K562 (cell line): ENCODE data around the gene DOCK3. TPM values are rescaled to one million over a fixed set of nuclear protein-coding genes. Genes with fewer than 3 reads are reported as not detected.

Source experiments
- ATAC-seq: fragments of 200-7000 bp; cut with Tn5 transposase; 3 replicates; pipeline ENCODE4 v1.9.1; 2020; ENCODE audit warnings: moderate library complexity
- BruUV-seq: library from RNA; stranded (reverse); fragments of 400-500 nt; replicated peaks from 2 replicates; lab custom pipeline; 2021; lab: Mats Ljungman, UMichigan
- CTCF ChIA-PET: fragments of 300-600 bp; formaldehyde crosslinking; extraction: SDS; loops from one replicate; lab custom pipeline; 2021; ENCODE audit warnings: low intra/inter-chr PET ratio; lab: Yijun Ruan, JAX
- POLR2A ChIA-PET: fragments of 300-600, 350-650 bp; sonication (Branson Sonifier 250); formaldehyde crosslinking; extraction: SDS; loops from one replicate; lab custom pipeline; 2021; ENCODE audit warnings: antibody characterized with exemption, inconsistent platforms; lab: Yijun Ruan, JAX
- DNase-seq, 4 experiments: peaks; one replicate each; pipeline versions ENCODE4 v3.0.0 to v3.0.0-alpha.2; 2011 to 2018; ENCODE audit warnings: low spot score in 3 of 4, mixed read lengths in 3 of 4; ENCODE audit errors: extremely low read depth in 1 of 4
- FAIRE-seq: peaks from 2 replicates; lab custom pipeline; 2011; peaks lifted over from hg19 to GRCh38; lab: Jason Lieb, UNC
- H2AFZ ChIP-seq: 2 replicates; pipeline ENCODE4 v1.6.0; 2011; ENCODE audit warnings: low read depth, low read length, control low read depth, inconsistent platforms
- H3K27ac ChIP-seq: fragments of 200-600 bp; 3 replicates; pipeline ENCODE4 v1.8.0; 2011; ENCODE audit warnings: low read depth, mild to moderate bottlenecking, control low read depth, inconsistent platforms, low read length, moderate library complexity, mixed read lengths; ENCODE audit errors: extremely low read depth
- H3K27me3 ChIP-seq, 2 experiments: fragments of 300-600 bp in 1 of 2; 2 replicates in 1 of 2; 3 replicates in 1 of 2; pipeline versions ENCODE4 v1.6.0 to v1.8.0; 2011; ENCODE audit warnings: inconsistent platforms in 2 of 2, low read length in 2 of 2, mild to moderate bottlenecking in 1 of 2, mixed read lengths in 1 of 2, moderate library complexity in 1 of 2; ENCODE audit not compliant: control insufficient read depth in 2 of 2, insufficient read depth in 2 of 2
- H3K36me3 ChIP-seq: fragments of 300-600 bp; 3 replicates; pipeline ENCODE4 v1.8.0; 2011; ENCODE audit warnings: mild to moderate bottlenecking, low read length, inconsistent platforms; ENCODE audit not compliant: control insufficient read depth, insufficient read depth
- H3K4me1 ChIP-seq, 2 experiments: fragments of 200-600 bp in 1 of 2; replicated peaks in 1 of 2; 2 replicates in 1 of 2; 3 replicates in 1 of 2; pipeline versions ENCODE4 v1.5.1 to v1.8.0; 2011; ENCODE audit warnings: inconsistent platforms in 2 of 2, low read length in 2 of 2, mild to moderate bottlenecking in 1 of 2, mixed read lengths in 1 of 2, moderate library complexity in 1 of 2; ENCODE audit not compliant: control insufficient read depth in 2 of 2, insufficient read depth in 2 of 2
- H3K4me2 ChIP-seq: 2 replicates; pipeline ENCODE4 v1.6.1; 2011; ENCODE audit warnings: low read length, control low read depth, inconsistent platforms, mixed read lengths; ENCODE audit not compliant: insufficient read depth
- H3K4me3 ChIP-seq: fragments of 200-600 bp; sonication (generic), shearing (Covaris generic); 2 replicates; pipeline ENCODE4 v1.5.1; 2016; ENCODE audit warnings: control low read depth, inconsistent platforms
- H3K79me2 ChIP-seq: fragments of 200-600 bp; 3 replicates; pipeline ENCODE4 v1.8.0; 2011; ENCODE audit warnings: low read length, inconsistent platforms; ENCODE audit not compliant: control insufficient read depth, insufficient read depth
- H3K9ac ChIP-seq, 2 experiments: 2 replicates each; pipeline versions ENCODE4 v1.6.0 to v1.6.1; 2011; ENCODE audit warnings: low read depth in 2 of 2, low read length in 2 of 2, control low read depth in 1 of 2, inconsistent platforms in 1 of 2, mild to moderate bottlenecking in 1 of 2, mixed read lengths in 1 of 2; ENCODE audit not compliant: insufficient read depth in 1 of 2
- H3K9me1 ChIP-seq: one replicate; pipeline ENCODE4 v1.6.0; 2011; ENCODE audit warnings: inconsistent platforms, mild to moderate bottlenecking, low read length, moderate library complexity; ENCODE audit not compliant: control insufficient read depth, insufficient read depth
- H3K9me3 ChIP-seq: replicated peaks from 2 replicates; pipeline ENCODE4 v1.5.1; 2011; ENCODE audit warnings: low read depth, low read length, inconsistent platforms; ENCODE audit not compliant: control insufficient read depth, insufficient read depth
- H4K20me1 ChIP-seq: replicated peaks from 2 replicates; pipeline ENCODE4 v1.6.1; 2011; ENCODE audit warnings: low read length, inconsistent platforms, mixed read lengths; ENCODE audit not compliant: control insufficient read depth, insufficient read depth
- CBX2 ChIP-seq: fragments of 200-600 bp; sonication (generic); IDR thresholded peaks from one replicate; pipeline ENCODE4 v1.6.1; 2012; ENCODE audit warnings: mild to moderate bottlenecking, low read length, inconsistent platforms; ENCODE audit not compliant: insufficient read depth, poor library complexity, severe bottlenecking
- RAD21 ChIP-seq, 2 experiments: fragments of 250-450 bp in 1 of 2; fragments of 450-650 bp in 1 of 2; sonication (Bioruptor Pico) in 1 of 2; formaldehyde crosslinking in 1 of 2; IDR thresholded peaks in 1 of 2; conservative IDR thresholded peaks in 1 of 2; 2 replicates each; pipeline versions ENCODE4 v1.4.0 to v1.8.0; 2020 to 2022; ENCODE audit warnings: mild to moderate bottlenecking in 2 of 2, moderate library complexity in 1 of 2
- RBM14 ChIP-seq: fragments of 200-400 bp; formaldehyde crosslinking; IDR thresholded peaks from 2 replicates; pipeline ENCODE4 v1.6.1; 2018; ENCODE audit warnings: low read depth, mild to moderate bottlenecking, low read length, moderate library complexity, borderline replicate concordance; ENCODE audit not compliant: insufficient read depth
- STAG1 ChIP-seq: sonication (generic); formaldehyde crosslinking; IDR thresholded peaks from 2 replicates; pipeline ENCODE4 v1.5.0; 2020; ENCODE audit warnings: missing genetic modification reagents, borderline replicate concordance
- TEAD1 ChIP-seq, 2 experiments: fragments of 450-650 bp in 1 of 2; sonication (generic) in 1 of 2; formaldehyde crosslinking; IDR thresholded peaks; 2 replicates each; pipeline versions ENCODE4 v1.4.0 to v1.8.0; 2020 to 2022; ENCODE audit warnings: mild to moderate bottlenecking in 2 of 2, missing genetic modification reagents in 1 of 2
- WGBS: fragments of 100-300 bp; shearing (Covaris generic); methylation state at CpG from one replicate; pipeline ENCODE4 v1.1.6; 2016; ENCODE audit warnings: low coverage, mixed read lengths; ENCODE audit not compliant: insufficient coverage; ENCODE audit errors: missing lambda C conversion rate; 5-methylcytosine and 5-hydroxymethylcytosine counted together
- in situ Hi-C: fragments of 300-500 bp; cut with MboI; formaldehyde crosslinking; loops from 4 replicates; pipeline ENCODE4 v1.15.0; 2018; ENCODE audit warnings: inconsistent platforms, mixed read lengths
- intact Hi-C: fragments of 100-400 bp; cut with micrococcal nuclease; formaldehyde crosslinking; loops from 2 replicates; pipeline ENCODE4 v1.14.2; 2022
- polyA plus RNA-seq, 8 experiments: library from polyadenylated mRNA; depleted of rRNA in 4 of 8; stranded (reverse) in 5 of 8; unstranded in 3 of 8; fragments of >200 nt; fragmentation: Nextera tagmentation in 2 of 8; fragmentation: Illumina TruSeq in 1 of 8; extraction: Ambion mirVana in 2 of 8; extraction: Trizol in 1 of 8; gene quantifications; 2 replicates each; pipeline versions ENCODE4 v1.2.1 to v1.2.3, GENCODE V29; 2011 to 2014; ENCODE audit warnings: inconsistent platforms in 1 of 8, missing spikeins in 1 of 8
- total RNA-seq, 7 experiments: library from RNA; depleted of rRNA in 6 of 7; stranded (reverse); fragments of >200 nt in 6 of 7; fragmentation: Illumina TruSeq in 2 of 7; extraction: Trizol in 2 of 7; gene quantifications; 2 replicates each; pipeline versions ENCODE4 v1.2.1 to v1.2.3, GENCODE V29; 2011 to 2021; ENCODE audit warnings: low replicate concordance in 1 of 7
- TF ChIP-seq, protein P1 (sequence below): fragments of 200-800 bp; sonication (Bioruptor generic); IDR thresholded peaks from 2 replicates; pipeline ENCODE4 v1.6.1; 2017; ENCODE audit warnings: missing genetic modification characterization, missing compliant biosample characterization
- TF ChIP-seq, protein P2 (sequence below), 3 experiments: IDR thresholded peaks in 2 of 3; conservative IDR thresholded peaks in 1 of 3; 2 replicates each; pipeline ENCODE4 v1.5.1; 2011 to 2012; ENCODE audit warnings: low read length in 3 of 3, mild to moderate bottlenecking in 3 of 3, control low read depth in 2 of 3, improper control_type of control experiment in 1 of 3, inconsistent platforms in 1 of 3, low read depth in 1 of 3, mixed read lengths in 1 of 3, moderate library complexity in 1 of 3; ENCODE audit not compliant: insufficient read depth in 2 of 3

The DOCK3 gene
- total and polyA plus RNA-seq, 9 of the 15 experiments (the other 6 are each of a cell fraction or from before 2014, with no cell fraction given), result under 0.01 to 0.03 (median 0.01) TPM; not detected in 4

DNA sequence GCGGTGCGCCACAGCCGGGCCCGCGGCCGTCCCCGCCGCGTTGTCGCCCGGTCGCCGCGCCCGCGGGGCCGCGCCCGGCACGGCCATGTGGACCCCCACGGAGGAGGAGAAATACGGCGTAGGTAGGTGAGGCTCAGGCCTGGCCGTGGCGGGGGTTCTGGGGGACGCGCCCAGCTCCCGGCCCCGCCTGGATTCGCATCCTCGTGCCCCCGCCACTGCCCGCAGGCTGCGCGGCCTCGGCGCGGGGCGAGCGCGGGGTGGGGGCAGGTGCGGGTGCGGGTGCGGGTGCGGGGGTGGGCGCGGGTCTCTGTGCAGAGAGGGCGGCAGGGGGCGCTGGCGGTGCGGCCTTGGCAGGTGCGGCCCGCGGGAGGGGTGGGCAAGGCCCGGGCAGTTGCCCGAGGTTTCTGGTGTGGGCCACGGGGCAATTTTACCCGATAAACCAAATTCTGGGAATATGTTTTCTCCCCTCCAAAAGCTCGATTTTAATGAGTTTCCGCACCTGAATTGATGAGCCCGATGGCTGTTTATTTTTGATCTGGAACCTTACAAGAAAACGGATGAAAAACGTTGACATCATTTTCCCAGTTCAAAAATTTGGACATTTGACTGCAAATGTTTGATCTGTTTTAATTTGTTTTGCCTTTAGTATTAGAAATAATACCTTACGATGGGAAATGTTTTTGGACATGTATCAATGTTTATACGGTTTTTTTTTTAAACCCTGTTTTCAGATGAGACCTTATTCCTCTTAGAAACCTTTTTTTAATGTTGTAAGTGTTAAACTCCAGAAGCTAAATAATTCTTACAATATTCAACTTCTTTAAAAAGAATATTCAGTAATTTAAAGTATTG lies 678 bp downstream of the DOCK3 start:
- intact Hi-C loops, result loop anchor here (10.0 kb wide), 1 partner anchor 699 kb away; no protein-coding TSS in a partner anchor
- in situ Hi-C loops, result no loop called here
- no peak overlapping the region; the same call in 1 of the 2 replicates for H3K4me2 ChIP-seq
- WGBS, result 17% methylated on average over 8 of the region's 65 CpGs
- ChIA-PET CTCF (no interaction called here), POLR2A (no interaction called here)
- ATAC-seq (peak; percentile 78), DNase-seq (peak; percentile 18 to 44 (median 36)), FAIRE-seq (no peak)
- no peaks in the 10 kb centered on the region for H3K36me3 ChIP-seq
- H3K27ac ChIP-seq, result no peak overlapping the region
- no peaks in the 10 kb centered on the region for H3K9me3 ChIP-seq
- H3K27me3 ChIP-seq, result peaks cover 11 to 27% of the 10 kb centered on the region in 2 experiments; a peak in 4 of 5 replicates
- TF ChIP-seq STAG1 (no peak), CBX2 (peak; percentile 50), RAD21 (CRISPR knock-in tag; conservative IDR thresholded peaks at IDR 0.05 in 1 of 2, IDR thresholded peaks at IDR 0.05 in 1 of 2) (peak in 1 of 2 experiments; percentile 10; a peak in 1 of 4 replicates), RBM14 (no peak), TEAD1 (CRISPR knock-in tag; IDR thresholded peaks at IDR 0.05) (no peak)
- TF ChIP-seq, protein P1, sequence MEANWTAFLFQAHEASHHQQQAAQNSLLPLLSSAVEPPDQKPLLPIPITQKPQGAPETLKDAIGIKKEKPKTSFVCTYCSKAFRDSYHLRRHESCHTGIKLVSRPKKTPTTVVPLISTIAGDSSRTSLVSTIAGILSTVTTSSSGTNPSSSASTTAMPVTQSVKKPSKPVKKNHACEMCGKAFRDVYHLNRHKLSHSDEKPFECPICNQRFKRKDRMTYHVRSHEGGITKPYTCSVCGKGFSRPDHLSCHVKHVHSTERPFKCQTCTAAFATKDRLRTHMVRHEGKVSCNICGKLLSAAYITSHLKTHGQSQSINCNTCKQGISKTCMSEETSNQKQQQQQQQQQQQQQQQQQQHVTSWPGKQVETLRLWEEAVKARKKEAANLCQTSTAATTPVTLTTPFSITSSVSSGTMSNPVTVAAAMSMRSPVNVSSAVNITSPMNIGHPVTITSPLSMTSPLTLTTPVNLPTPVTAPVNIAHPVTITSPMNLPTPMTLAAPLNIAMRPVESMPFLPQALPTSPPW (CRISPR knock-in tag), result peak; percentile 45; the same call in 1 of the 2 replicates
- TF ChIP-seq, protein P2, sequence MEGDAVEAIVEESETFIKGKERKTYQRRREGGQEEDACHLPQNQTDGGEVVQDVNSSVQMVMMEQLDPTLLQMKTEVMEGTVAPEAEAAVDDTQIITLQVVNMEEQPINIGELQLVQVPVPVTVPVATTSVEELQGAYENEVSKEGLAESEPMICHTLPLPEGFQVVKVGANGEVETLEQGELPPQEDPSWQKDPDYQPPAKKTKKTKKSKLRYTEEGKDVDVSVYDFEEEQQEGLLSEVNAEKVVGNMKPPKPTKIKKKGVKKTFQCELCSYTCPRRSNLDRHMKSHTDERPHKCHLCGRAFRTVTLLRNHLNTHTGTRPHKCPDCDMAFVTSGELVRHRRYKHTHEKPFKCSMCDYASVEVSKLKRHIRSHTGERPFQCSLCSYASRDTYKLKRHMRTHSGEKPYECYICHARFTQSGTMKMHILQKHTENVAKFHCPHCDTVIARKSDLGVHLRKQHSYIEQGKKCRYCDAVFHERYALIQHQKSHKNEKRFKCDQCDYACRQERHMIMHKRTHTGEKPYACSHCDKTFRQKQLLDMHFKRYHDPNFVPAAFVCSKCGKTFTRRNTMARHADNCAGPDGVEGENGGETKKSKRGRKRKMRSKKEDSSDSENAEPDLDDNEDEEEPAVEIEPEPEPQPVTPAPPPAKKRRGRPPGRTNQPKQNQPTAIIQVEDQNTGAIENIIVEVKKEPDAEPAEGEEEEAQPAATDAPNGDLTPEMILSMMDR (IDR thresholded peaks at IDR 0.05 in 2 of 3, conservative IDR thresholded peaks at IDR 0.05 in 1 of 3; ENCODE audit: insufficient read depth in 2 of 3, low read depth in 1 of 3, low read length in 3 of 3), result peak in 1 of 3 experiments; percentile 22; a peak in 1 of 6 replicates
- peak overlapping the region in 1 of 2 experiments; percentile 26; a peak in 2 of 4 replicates for H3K9ac ChIP-seq
- H3K4me1 ChIP-seq, result peaks cover 0 to 14% of the 10 kb centered on the region in 2 experiments; a peak in 2 of 5 replicates
- H3K9me1 ChIP-seq, result no peaks in the 10 kb centered on the region
- H2AFZ ChIP-seq, result no peak overlapping the region
- no peaks in the 10 kb centered on the region for H3K79me2 ChIP-seq
- H4K20me1 ChIP-seq, result no peaks in the 10 kb centered on the region; the same call in 1 of the 2 replicates
- peak overlapping the region; percentile 16; the same call in 1 of the 2 replicates for H3K4me3 ChIP-seq
- BruUV-seq, result no TSS peak
